Measurements from ENCODE around the gene TEX19.

The TEX19 gene

GRCh38 chr17:82358465-82359350 is at the start of gene TEX19:
Gene TEX19 (plus strand): TSS chr17:82359247. CDS start chr17:82362151, 2,904 bp downstream.
- TF ChIP-seq CTCF (IDR thresholded peaks at IDR 0.05; ENCODE audit: insufficient read depth, low read depth, low read length, missing control alignments), result no peak
- DNase-seq (ENCODE audit: low read depth), result peak; percentile 55
- H3K4me3 ChIP-seq (ENCODE audit: low read depth, low read length), result no peak within 1 kb of the TSS

DNA sequence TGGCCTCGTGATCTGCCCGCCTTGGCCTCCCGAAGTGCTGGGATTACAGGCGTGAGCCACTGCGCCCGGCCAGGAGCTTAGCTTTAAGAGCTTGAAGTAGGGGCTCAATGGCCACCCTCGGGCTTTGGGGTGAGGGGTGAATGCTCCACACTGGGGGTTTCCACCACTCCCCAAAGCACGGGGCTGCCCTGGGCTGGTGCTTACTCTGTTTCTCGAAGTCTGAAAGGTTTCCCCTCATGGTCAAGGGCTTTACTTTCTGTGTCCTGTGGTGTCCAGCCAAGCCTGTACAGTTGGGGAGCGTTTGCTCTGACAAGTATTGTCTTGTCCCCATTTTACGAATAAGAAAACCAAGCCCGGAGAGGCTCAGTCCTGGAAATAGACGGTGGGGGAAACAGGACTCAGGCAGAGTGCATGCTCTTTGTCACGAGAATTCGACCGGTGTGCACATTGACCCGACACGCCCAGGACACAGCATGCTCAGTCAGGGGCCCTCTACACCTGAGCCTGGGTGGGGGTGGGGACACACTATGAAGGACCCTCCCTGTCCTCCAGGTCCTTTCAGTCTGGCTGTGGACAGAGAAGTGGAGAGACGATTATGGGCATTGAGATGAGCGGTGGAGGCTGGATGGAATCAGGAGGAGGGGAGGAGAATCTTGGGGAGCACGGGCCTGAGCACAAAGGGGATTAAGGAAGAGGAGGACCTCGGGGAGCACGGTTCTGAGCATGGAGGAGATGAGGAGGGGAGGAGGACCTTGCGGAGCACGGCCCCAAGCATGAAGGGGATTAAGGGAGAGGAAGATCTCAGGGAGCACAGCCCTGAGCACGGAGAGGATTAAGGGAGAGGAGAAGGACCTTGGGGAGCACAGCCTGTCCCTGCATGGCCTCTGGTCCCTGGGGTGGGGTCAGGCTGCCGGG is 49.1 kb upstream of the TEX19 start:
- TF ChIP-seq CTCF (IDR thresholded peaks at IDR 0.05; ENCODE audit: insufficient read depth, low read depth, low read length, missing control alignments), result no peak
- DNase-seq (ENCODE audit: low read depth), result no peak
- H3K4me3 ChIP-seq (ENCODE audit: low read depth, low read length), result no peak overlapping the region

DNA sequence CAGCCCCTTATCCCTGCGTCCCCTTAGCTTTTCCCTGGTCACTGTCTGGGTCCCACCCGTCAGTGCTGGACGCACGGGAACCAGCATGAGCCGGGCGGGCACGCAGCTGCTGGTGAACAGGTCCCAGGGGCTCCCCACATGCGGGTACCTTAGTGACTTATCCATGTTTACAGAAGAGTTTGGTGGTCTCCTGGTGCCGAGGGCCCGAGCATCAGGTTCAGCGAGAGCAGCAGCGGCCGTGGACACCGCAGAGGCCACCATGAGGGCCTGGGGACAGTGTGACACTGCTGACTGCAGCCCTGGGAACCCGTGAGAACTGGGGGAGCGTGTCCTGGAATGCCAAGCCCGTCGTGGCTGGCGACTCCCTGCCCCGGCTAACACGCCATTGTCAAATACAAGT is 48.2 kb upstream of the TEX19 start:
- H3K4me3 ChIP-seq (ENCODE audit: low read depth, low read length), result no peak overlapping the region
- DNase-seq (ENCODE audit: low read depth), result no peak
- TF ChIP-seq CTCF (IDR thresholded peaks at IDR 0.05; ENCODE audit: insufficient read depth, low read depth, low read length, missing control alignments), result no peak

GRCh38 chr17:82311971-82312370 is 47.1 kb upstream of the TEX19 start:
- no peak for DNase-seq (ENCODE audit: low read depth)
- no peak overlapping the region for H3K4me3 ChIP-seq (ENCODE audit: low read depth, low read length)
- no peak for TF ChIP-seq CTCF (IDR thresholded peaks at IDR 0.05; ENCODE audit: insufficient read depth, low read depth, low read length, missing control alignments)

- DNase-seq (ENCODE audit: low read depth), result no peak
- no peak overlapping the region for H3K4me3 ChIP-seq (ENCODE audit: low read depth, low read length)
- no peak for TF ChIP-seq CTCF (IDR thresholded peaks at IDR 0.05; ENCODE audit: insufficient read depth, low read depth, low read length, missing control alignments)
Measured at GRCh38 chr17:82313195-82314011, 45.6 kb upstream of the TEX19 start.

- no peak overlapping the region for H3K4me3 ChIP-seq (ENCODE audit: low read depth, low read length)
- TF ChIP-seq CTCF (IDR thresholded peaks at IDR 0.05; ENCODE audit: insufficient read depth, low read depth, low read length, missing control alignments), result no peak
- no peak for DNase-seq (ENCODE audit: low read depth)
Measured at GRCh38 chr17:82314012-82314726, 44.9 kb upstream of the TEX19 start.
